Activated CD4-positive, CD25-positive, alpha-beta regulatory T cell treated with anti-CD3 and anti-CD28 coated beads, Interleukin-2, amount 50 U/mL, for 72 hours (primary cell): ENCODE results near the gene FOXM1.
"Not testable (repeated sequence)": the region's sequence is repeated elsewhere in the genome, so short reads cannot be mapped to it uniquely, and the experiment has no call there.

ENCODE experiments used
- DNase-seq: peaks from one replicate; pipeline ENCODE4 v3.0.0; 2021

FOXM1 gene

GRCh38 chr12:2879853-2880252, 2.9 kb upstream of the FOXM1 start:
- DNase-seq = no peak

DNA sequence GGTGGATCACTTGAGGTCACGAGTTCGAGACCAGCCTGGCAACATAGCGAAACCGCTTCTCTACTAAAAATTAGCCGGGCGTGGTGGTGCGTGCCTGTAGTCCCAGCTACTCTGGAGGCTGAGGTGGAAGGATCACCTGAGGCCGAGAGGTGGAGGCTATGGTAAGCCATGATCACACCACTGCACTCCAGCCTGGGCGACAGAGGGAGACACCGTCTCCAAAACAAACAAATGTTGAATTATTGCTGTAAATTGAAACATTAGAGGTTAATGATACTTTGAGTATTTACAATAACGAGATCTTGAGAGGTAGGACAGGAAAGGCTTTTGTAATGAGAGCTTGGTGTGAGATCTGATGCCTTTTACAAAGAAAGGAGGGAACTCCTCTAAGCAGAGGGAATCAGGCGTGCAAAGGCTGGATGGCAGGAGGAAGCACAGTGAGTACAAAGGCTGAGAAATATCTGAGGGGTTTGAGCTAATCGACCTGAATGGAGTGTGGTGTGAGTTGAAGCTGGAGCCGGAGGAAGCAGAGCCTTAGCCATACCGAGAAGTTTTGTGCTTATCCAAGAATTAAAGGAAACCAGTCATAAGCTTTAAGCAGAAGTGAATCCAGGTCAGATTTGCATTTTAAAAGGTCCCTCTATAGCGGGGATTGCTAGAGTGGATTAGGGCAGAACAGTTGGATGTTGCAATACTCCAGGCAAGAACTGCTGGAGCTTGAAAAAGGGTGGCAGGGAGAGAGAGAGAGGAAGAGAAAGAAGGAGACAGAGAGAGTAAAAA, 1.2 kb upstream of the FOXM1 start:
- no peak for DNase-seq

- DNase-seq = no peak
Measured at GRCh38 chr12:2876431-2877046, 435 bp downstream of the FOXM1 start.

- not testable (repeated sequence) for DNase-seq
Measured at GRCh38 chr12:2868986-2869632, 7.9 kb downstream of the FOXM1 start.

GRCh38 chr12:2864198-2864597, 12.8 kb downstream of the FOXM1 start:
- no peak for DNase-seq

DNA sequence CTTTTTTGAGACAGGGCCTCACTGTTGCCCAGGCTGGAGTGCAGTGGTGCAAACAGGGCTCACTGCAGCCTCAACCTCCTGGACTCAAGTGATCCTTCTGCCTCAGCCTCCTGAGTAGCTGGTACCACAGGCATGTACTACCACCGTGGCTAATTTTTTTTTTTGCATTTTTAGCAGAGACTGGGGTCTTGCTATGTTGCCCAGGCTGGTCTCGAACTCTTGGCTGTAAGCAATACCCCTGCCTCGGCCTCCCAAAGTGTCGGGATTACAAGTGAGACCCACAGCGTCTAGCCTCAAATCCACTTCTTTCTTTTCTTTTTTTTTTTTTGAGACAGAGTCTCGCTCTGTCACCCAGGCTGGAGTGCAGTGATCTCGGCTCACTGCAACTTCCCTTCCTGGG, 13.6 kb downstream of the FOXM1 start:
- DNase-seq = not testable (repeated sequence)

- DNase-seq = no peak
Measured at GRCh38 chr12:2862876-2863275, 14.1 kb downstream of the FOXM1 start.

DNA sequence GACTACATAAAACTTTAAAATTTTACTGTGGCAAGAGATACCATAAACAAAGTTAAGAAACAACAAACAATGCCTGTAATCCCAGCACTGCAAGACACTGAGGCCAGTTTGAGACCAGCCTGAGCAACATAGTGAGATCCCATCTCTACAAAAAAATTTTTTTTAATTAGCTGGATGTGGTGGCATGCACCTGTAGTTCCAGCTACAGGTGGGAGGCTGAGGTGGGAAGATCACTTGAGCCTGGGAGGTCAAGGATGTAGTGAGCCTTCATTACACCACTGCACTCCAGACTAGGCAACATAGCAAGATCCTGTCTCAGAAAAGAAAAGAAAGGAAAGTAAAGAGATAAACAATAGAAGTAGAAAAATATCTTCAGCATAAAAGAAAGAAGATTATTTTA, 16.8 kb downstream of the FOXM1 start:
- DNase-seq = no peak

- no peak for DNase-seq
Measured at GRCh38 chr12:2858944-2859421, 18.0 kb downstream of the FOXM1 start.

DNA sequence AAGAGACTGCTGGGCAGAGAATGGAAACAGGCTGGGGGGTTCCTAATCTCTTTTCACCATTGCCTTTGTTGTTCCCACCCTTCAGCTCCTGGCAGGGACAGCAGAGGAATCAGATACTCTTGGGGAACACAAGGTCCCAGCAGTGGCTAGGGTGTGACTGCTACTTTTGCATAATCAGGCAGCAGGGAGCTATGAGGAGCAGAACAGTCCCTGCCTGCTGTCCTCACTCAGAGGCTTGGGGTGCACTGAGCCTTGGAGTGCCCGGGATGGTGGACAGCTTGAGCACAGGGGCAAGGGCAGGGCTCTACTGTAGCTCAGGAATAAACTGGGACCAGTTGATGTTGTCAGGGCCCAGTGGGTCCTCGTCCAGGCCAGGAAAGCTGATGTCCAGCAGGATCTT, 18.6 kb downstream of the FOXM1 start:
- no peak for DNase-seq

GRCh38 chr12:2857576-2857975, 19.4 kb downstream of the FOXM1 start:
- DNase-seq = no peak

DNA sequence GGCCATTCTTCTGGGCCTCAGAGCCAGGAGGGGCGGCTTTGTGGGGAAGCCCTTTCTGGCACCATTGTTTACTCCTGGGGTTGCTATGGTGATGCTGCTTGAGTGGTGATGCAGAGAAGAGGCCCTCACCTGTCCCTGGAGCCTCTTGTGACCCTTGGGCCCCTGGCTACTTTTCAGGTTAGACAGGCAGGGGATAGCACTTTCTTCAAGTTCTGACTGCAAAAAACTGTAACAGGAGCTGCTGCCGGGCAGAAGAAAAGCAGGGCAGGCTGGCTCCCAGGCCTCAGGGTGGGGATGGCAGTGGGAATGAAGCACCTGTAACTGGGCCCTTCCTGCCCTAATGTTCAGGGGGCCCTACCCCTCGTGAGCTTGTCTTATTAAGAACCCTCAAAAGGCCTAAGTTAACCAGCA, 19.9 kb downstream of the FOXM1 start, which contains the start of gene TEX52:
Gene TEX52 (minus strand): TSS at position 19 of the 411 bp plus-strand sequence. CDS start 13 bp downstream, at position 6.
- no peak for DNase-seq

GRCh38 chr12:2856051-2856450, 20.9 kb downstream of the FOXM1 start:
- no peak for DNase-seq

DNA sequence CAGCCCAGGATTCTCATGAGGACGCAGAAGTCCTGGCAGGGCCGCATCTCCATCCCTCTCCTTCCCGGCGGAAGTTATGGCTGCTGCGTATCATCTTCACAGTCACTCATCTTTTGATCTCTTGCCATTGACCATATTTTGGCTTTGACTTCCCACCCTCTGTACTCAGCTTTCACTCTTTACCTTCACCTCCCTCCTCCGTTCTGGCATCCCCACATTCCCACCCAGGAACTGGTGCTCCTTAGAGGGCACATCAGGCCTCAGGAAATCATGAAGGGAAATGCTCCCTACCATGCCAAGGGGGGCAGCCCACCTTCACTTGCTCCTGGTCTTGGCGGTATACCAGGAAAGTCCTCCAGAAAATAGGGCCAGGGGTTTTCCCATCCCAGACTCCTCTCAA, 21.4 kb downstream of the FOXM1 start:
- no peak for DNase-seq

GRCh38 chr12:2854669-2855453, 22.1 kb downstream of the FOXM1 start:
- DNase-seq = no peak

DNA sequence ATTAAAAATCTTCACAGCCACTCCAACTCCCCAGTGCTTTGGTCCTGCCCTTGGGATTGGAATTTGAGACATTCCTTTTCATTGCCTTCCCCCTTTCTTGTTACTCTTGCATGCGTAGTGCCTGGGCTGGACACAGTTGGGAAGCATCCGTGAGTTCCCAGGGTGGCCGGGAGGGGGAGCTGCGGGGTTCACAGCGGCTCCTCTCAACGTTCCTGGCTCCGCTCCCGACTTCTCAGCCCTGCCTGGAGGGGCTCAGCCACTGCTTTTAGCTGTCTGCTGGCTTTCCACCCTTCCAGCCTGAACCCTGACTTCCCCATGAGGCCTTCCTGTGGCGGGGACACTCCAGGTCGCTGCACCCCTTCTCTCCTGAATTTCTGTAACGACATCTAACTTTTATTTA, 23.3 kb downstream of the FOXM1 start:
- peak; percentile 55 for DNase-seq

GRCh38 chr12:2851931-2852330, 25.0 kb downstream of the FOXM1 start:
- DNase-seq = no peak

DNA sequence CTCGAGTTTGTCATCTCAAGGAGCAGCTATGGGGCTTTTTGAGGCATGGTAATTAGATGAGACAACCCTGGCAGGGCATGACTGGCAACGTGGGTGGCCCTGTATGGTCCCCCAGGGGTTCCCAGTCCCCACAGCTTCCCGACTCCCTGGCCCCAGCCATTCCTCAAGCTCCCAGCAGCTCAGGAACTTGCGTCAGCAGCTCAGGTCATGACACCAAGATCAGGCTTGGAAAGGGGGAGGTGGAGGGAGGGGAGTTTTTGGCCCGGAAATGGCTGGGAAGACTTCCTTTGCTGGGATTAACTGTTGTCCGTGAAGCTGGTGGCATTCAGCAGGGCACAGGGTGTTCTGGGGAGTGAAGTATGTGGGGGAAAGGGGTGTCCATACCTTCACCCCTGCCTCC, 31.7 kb downstream of the FOXM1 start:
- DNase-seq = no peak

GRCh38 chr12:2844786-2845185, 32.2 kb downstream of the FOXM1 start:
- DNase-seq = no peak

DNA sequence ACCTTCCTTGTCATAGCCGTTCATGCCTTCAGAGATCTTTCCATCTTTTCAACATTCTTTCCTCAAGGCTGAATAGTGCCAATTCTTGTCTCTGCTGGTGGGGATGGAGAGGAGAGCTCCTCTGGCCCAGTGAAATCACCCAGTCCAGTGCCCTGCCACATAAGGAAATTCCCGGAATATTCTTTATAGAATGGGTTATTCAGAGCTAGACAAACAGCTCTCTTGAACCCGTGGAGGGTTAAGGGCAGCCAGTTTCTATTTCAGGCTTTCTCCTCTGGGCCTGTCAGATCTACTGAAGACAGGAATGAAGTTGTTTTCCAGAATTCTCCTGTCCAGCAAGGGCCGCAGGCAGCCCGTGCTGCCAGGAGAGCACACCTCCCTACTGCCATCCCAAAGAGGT, 34.0 kb downstream of the FOXM1 start:
- no peak for DNase-seq

GRCh38 chr12:2841056-2841650, 35.8 kb downstream of the FOXM1 start:
- no peak for DNase-seq

DNA sequence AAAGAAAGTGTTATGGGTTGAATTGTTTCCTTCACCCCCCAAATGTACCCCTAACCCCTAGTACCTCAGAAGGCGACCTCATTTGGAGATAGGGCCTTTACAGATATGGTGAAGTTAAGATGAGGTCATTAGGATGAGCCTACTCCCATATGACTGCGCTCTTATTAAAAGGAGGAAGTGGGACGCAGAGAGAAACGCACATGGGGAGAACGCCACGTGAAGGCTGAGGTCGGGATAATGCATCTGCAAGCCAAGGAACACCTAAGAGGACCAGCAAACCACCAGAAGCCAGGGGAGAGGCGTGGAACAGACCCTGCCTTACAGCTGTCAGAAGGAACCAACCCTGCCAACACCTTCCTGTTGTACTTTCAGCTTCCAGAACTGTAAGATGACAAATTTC, 40.4 kb downstream of the FOXM1 start:
- DNase-seq = no peak
